Measurements from ENCODE around the gene SND1.

Gene SND1

GRCh38 chr7:127932496-127932895 lies 280.5 kb downstream of the SND1 start:
- no peak overlapping the region for H2AK5ac ChIP-seq (ENCODE audit: low read length, severe bottlenecking)
- no peak overlapping the region for H3K4me2 ChIP-seq (ENCODE audit: low read length, poor library complexity, severe bottlenecking)
- no peak overlapping the region for H3K4ac ChIP-seq (ENCODE audit: low read depth in 1 of 2, low read length in 2 of 2)
- peaks cover 5% of the 10 kb centered on the region for H3K4me1 ChIP-seq (ENCODE audit: control insufficient read depth, insufficient read depth, low read depth, low read length)
- WGBS, result no CpG with 5 or more reads among the region's 1 CpG
- no peak overlapping the region for H2BK15ac ChIP-seq (ENCODE audit: low read depth, poor library complexity, severe bottlenecking)
- no peak overlapping the region for H2BK120ac ChIP-seq (ENCODE audit: low read depth, low read length)
- no peak overlapping the region for H3K18ac ChIP-seq (ENCODE audit: low read depth in 1 of 2, low read length in 2 of 2)
- no peak overlapping the region for H3K23ac ChIP-seq (ENCODE audit: low read length in 2 of 2)
- H4K91ac ChIP-seq (ENCODE audit: low read length), result no peak overlapping the region
- no peaks in the 10 kb centered on the region for H3K27me3 ChIP-seq (ENCODE audit: control insufficient read depth in 1 of 2, insufficient read depth in 1 of 2, low read length in 2 of 2)
- H3K14ac ChIP-seq (ENCODE audit: low read length in 2 of 2), result no peak overlapping the region
- H3K9ac ChIP-seq (ENCODE audit: low read length), result no peak overlapping the region
- no peak overlapping the region for H2BK12ac ChIP-seq (ENCODE audit: low read length in 2 of 2)
- peaks cover 13% of the 10 kb centered on the region for H3K9me3 ChIP-seq (ENCODE audit: control insufficient read depth, low read length)
- H4K8ac ChIP-seq (ENCODE audit: low read length), result no peak overlapping the region
- H2BK5ac ChIP-seq (ENCODE audit: low read depth, low read length, poor library complexity, severe bottlenecking), result no peak overlapping the region
- no peak overlapping the region for H2AFZ ChIP-seq (ENCODE audit: low read depth, low read length)
- peaks cover 29% of the 10 kb centered on the region for H3K79me1 ChIP-seq (replicated peaks; ENCODE audit: low read length, poor library complexity, severe bottlenecking)
- H3K27ac ChIP-seq (ENCODE audit: low read length, poor library complexity, severe bottlenecking), result no peak overlapping the region
- no peak overlapping the region for H3K4me3 ChIP-seq (ENCODE audit: insufficient read depth in 1 of 2, low read depth in 1 of 2, low read length in 2 of 2)
- H3K36me3 ChIP-seq (ENCODE audit: control insufficient read depth in 1 of 2, insufficient read depth in 2 of 2, low read depth in 1 of 2, low read length in 2 of 2), result peaks cover 12 to 34% of the 10 kb centered on the region in 2 experiments
- DNase-seq, result no peak

DNA sequence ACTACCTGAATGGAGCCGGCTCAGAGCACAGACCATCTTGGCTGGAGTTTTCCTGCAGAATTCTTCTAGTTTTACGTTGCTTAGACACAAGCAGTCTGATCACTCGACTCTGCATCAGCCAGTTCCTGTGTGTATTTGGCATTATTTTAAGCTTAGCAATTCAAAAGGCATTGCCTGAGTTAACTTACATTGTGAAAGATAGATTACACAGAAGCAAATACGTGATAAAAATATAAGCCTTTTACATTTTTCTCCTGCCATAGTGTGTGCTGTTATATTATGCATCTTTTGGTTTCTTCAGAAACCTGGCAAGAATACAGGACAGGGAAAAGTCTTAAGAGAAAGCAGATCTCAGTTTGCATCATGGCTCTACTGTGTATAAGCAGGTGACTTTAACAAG lies 281.2 kb downstream of the SND1 start:
- no peak overlapping the region for H3K27ac ChIP-seq (ENCODE audit: low read length, poor library complexity, severe bottlenecking)
- H3K4me2 ChIP-seq (ENCODE audit: low read length, poor library complexity, severe bottlenecking), result no peak overlapping the region
- H3K18ac ChIP-seq (ENCODE audit: low read depth in 1 of 2, low read length in 2 of 2), result no peak overlapping the region
- H3K79me1 ChIP-seq (replicated peaks; ENCODE audit: low read length, poor library complexity, severe bottlenecking), result peaks cover 23% of the 10 kb centered on the region
- peaks cover 12 to 34% of the 10 kb centered on the region in 2 experiments for H3K36me3 ChIP-seq (ENCODE audit: control insufficient read depth in 1 of 2, insufficient read depth in 2 of 2, low read depth in 1 of 2, low read length in 2 of 2)
- H3K14ac ChIP-seq (ENCODE audit: low read length in 2 of 2), result no peak overlapping the region
- no peak overlapping the region for H2BK12ac ChIP-seq (ENCODE audit: low read length in 2 of 2)
- peaks cover 13% of the 10 kb centered on the region for H3K9me3 ChIP-seq (ENCODE audit: control insufficient read depth, low read length)
- no peak overlapping the region for H3K4ac ChIP-seq (ENCODE audit: low read depth in 1 of 2, low read length in 2 of 2)
- H4K8ac ChIP-seq (ENCODE audit: low read length), result no peak overlapping the region
- peaks cover 5% of the 10 kb centered on the region for H3K4me1 ChIP-seq (ENCODE audit: control insufficient read depth, insufficient read depth, low read depth, low read length)
- H2BK15ac ChIP-seq (ENCODE audit: low read depth, poor library complexity, severe bottlenecking), result no peak overlapping the region
- no peak overlapping the region for H2AK5ac ChIP-seq (ENCODE audit: low read length, severe bottlenecking)
- H4K91ac ChIP-seq (ENCODE audit: low read length), result no peak overlapping the region
- DNase-seq, result no peak
- no peak overlapping the region for H2BK5ac ChIP-seq (ENCODE audit: low read depth, low read length, poor library complexity, severe bottlenecking)
- no peak overlapping the region for H3K9ac ChIP-seq (ENCODE audit: low read length)
- no peaks in the 10 kb centered on the region for H3K27me3 ChIP-seq (ENCODE audit: control insufficient read depth in 1 of 2, insufficient read depth in 1 of 2, low read length in 2 of 2)
- H3K23ac ChIP-seq (ENCODE audit: low read length in 2 of 2), result no peak overlapping the region
- WGBS, result 96% methylated on average over 3 of the region's 4 CpGs
- no peak overlapping the region for H2BK120ac ChIP-seq (ENCODE audit: low read depth, low read length)
- H3K4me3 ChIP-seq (ENCODE audit: insufficient read depth in 1 of 2, low read depth in 1 of 2, low read length in 2 of 2), result no peak overlapping the region
- H2AFZ ChIP-seq (ENCODE audit: low read depth, low read length), result no peak overlapping the region

GRCh38 chr7:127934711-127935110 lies 282.7 kb downstream of the SND1 start:
- no peak overlapping the region for H2AFZ ChIP-seq (ENCODE audit: low read depth, low read length)
- H3K36me3 ChIP-seq (ENCODE audit: control insufficient read depth in 1 of 2, insufficient read depth in 2 of 2, low read depth in 1 of 2, low read length in 2 of 2), result peaks cover 5 to 27% of the 10 kb centered on the region in 2 experiments
- no peak overlapping the region for H3K9ac ChIP-seq (ENCODE audit: low read length)
- no peak overlapping the region for H2BK120ac ChIP-seq (ENCODE audit: low read depth, low read length)
- no peak overlapping the region for H3K27ac ChIP-seq (ENCODE audit: low read length, poor library complexity, severe bottlenecking)
- peaks cover 20% of the 10 kb centered on the region for H3K79me1 ChIP-seq (replicated peaks; ENCODE audit: low read length, poor library complexity, severe bottlenecking)
- H3K4me3 ChIP-seq (ENCODE audit: insufficient read depth in 1 of 2, low read depth in 1 of 2, low read length in 2 of 2), result no peak overlapping the region
- H2BK12ac ChIP-seq (ENCODE audit: low read length in 2 of 2), result no peak overlapping the region
- no peak overlapping the region for H3K23ac ChIP-seq (ENCODE audit: low read length in 2 of 2)
- H2BK5ac ChIP-seq (ENCODE audit: low read depth, low read length, poor library complexity, severe bottlenecking), result no peak overlapping the region
- DNase-seq, result no peak
- H3K4me1 ChIP-seq (ENCODE audit: control insufficient read depth, insufficient read depth, low read depth, low read length), result peaks cover 5% of the 10 kb centered on the region
- H2AK5ac ChIP-seq (ENCODE audit: low read length, severe bottlenecking), result no peak overlapping the region
- H3K18ac ChIP-seq (ENCODE audit: low read depth in 1 of 2, low read length in 2 of 2), result no peak overlapping the region
- over 99% methylated on average over 5 of the region's 5 CpGs for WGBS
- no peak overlapping the region for H3K4ac ChIP-seq (ENCODE audit: low read depth in 1 of 2, low read length in 2 of 2)
- no peak overlapping the region for H2BK15ac ChIP-seq (ENCODE audit: low read depth, poor library complexity, severe bottlenecking)
- no peak overlapping the region for H4K8ac ChIP-seq (ENCODE audit: low read length)
- H3K27me3 ChIP-seq (ENCODE audit: control insufficient read depth in 1 of 2, insufficient read depth in 1 of 2, low read length in 2 of 2), result no peaks in the 10 kb centered on the region
- no peak overlapping the region for H4K91ac ChIP-seq (ENCODE audit: low read length)
- H3K14ac ChIP-seq (ENCODE audit: low read length in 2 of 2), result no peak overlapping the region
- H3K4me2 ChIP-seq (ENCODE audit: low read length, poor library complexity, severe bottlenecking), result no peak overlapping the region
- H3K9me3 ChIP-seq (ENCODE audit: control insufficient read depth, low read length), result peaks cover 13% of the 10 kb centered on the region

DNA sequence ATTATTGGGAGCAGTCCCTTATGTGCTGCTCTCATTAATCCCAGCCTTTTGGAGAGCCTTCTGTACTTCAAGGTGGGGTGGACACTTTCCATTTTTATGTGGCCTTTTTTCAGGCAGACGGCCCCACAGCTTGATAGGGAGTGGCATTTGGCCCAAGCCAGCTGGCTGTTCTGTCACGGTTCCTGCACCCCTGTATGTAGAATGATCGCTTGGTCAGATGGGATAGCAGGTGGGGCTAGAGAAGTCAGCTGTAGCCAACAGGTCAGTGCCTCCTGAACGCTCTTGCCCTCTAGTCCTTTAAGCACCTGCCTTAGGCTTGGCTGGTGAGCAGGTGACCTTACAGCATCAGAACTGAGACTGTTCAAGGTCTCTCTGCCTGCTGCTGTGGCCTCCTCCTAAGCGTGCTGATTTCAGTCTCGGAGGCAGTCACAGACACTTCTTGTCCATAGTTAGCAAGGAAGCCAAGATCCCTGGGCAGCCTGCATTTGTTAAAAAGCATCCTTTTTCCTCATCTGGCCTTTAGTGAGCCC lies 283.9 kb downstream of the SND1 start:
- Histone ChIP-seq H3K4ac (ENCODE audit: low read depth in 1 of 2, low read length in 2 of 2) (no peak overlapping the region), H3K9ac (ENCODE audit: low read length) (no peak overlapping the region), H4K91ac (ENCODE audit: low read length) (no peak overlapping the region), H3K4me3 (ENCODE audit: insufficient read depth in 1 of 2, low read depth in 1 of 2, low read length in 2 of 2) (no peak overlapping the region), H3K79me1 (replicated peaks; ENCODE audit: low read length, poor library complexity, severe bottlenecking) (peaks cover 27% of the 10 kb centered on the region), H2AFZ (ENCODE audit: low read depth, low read length) (no peak overlapping the region), H3K4me2 (ENCODE audit: low read length, poor library complexity, severe bottlenecking) (no peak overlapping the region), H2AK5ac (ENCODE audit: low read length, severe bottlenecking) (no peak overlapping the region), H3K9me3 (ENCODE audit: control insufficient read depth, low read length) (peaks cover 10% of the 10 kb centered on the region), H4K8ac (ENCODE audit: low read length) (no peak overlapping the region), H3K14ac (ENCODE audit: low read length in 2 of 2) (no peak overlapping the region), H2BK15ac (ENCODE audit: low read depth, poor library complexity, severe bottlenecking) (no peak overlapping the region), H3K36me3 (ENCODE audit: control insufficient read depth in 1 of 2, insufficient read depth in 2 of 2, low read depth in 1 of 2, low read length in 2 of 2) (peaks cover 0 to 15% of the 10 kb centered on the region in 2 experiments), H2BK5ac (ENCODE audit: low read depth, low read length, poor library complexity, severe bottlenecking) (no peak overlapping the region), H3K27me3 (ENCODE audit: control insufficient read depth in 1 of 2, insufficient read depth in 1 of 2, low read length in 2 of 2) (no peaks in the 10 kb centered on the region), H3K27ac (ENCODE audit: low read length, poor library complexity, severe bottlenecking) (no peak overlapping the region), H2BK120ac (ENCODE audit: low read depth, low read length) (no peak overlapping the region), H2BK12ac (ENCODE audit: low read length in 2 of 2) (no peak overlapping the region), H3K4me1 (ENCODE audit: control insufficient read depth, insufficient read depth, low read depth, low read length) (peaks cover 5% of the 10 kb centered on the region), H3K23ac (ENCODE audit: low read length in 2 of 2) (no peak overlapping the region), H3K18ac (ENCODE audit: low read depth in 1 of 2, low read length in 2 of 2) (no peak overlapping the region)
- 96% methylated on average over 6 of the region's 6 CpGs for WGBS
- no peak for DNase-seq
